GM21825 (cell line): Measurements from ENCODE around the gene C9orf40.

Experiments
- ATAC-seq: cut with Tn5 transposase; IDR thresholded peaks from one replicate; pipeline ENCODE4 v1.9.1; 2021; ENCODE audit warnings: mild to moderate bottlenecking, moderate library complexity; ENCODE audit not compliant: unreplicated experiment

C9orf40 gene

DNA sequence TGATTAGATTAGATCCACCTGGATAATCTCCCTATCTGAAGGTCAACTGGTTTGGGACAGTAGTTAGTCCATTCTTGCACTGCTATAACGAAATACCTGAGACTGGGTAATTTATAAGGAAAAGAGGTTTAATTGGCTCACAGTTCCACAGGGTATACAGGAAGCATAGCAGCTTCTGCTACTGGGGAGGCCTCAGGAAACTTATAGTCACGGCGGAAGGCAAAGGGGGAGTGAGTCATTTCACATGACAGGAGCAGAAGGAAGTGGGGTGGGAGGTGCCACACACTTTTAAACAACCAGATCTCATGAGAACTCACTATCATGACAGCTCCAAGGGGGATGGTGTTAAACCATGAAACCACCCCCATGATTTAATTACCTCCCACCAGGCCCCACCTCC is 9.9 kb downstream of the C9orf40 start:
- ATAC-seq, result no peak

DNA sequence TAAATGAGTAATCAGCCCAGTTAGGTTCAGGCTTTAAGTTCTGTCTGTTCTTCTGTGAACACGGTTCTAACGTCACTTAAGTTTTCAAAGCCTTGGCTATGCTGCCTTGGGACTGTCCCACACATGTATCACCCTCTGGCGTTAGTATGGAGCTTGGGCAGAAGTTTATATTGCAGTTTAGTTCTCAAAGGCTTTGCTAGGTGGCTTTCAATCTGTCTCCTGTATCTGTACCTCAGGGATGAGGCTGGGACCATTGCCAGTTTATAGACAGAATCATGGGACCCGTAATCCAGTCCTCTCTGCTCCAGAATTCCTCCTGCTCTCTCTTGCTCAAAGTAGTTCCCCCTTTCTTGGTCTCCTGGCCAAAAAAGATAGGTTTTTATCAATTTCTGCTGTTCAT is 12.1 kb downstream of the C9orf40 start:
- no peak for ATAC-seq

DNA sequence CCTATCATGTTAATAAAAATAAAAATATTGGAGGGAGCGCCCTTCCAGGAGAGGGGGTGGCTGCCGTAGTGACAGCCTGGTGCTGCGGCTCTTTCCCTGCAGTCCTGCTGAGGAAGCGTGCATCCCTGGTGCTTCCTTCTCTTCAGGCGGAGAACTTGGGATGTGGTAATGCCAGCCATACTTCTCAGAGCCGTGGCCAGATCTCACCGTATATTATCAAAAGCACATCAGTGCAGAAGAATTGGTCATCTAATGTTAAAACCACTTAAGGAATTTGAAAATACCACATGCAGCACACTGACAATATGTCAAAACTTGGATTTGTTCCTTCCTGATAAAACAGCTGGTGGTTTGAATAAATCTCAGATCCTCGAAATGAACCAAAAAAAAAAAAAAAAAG is 17.7 kb downstream of the C9orf40 start:
- ATAC-seq, result no peak

DNA sequence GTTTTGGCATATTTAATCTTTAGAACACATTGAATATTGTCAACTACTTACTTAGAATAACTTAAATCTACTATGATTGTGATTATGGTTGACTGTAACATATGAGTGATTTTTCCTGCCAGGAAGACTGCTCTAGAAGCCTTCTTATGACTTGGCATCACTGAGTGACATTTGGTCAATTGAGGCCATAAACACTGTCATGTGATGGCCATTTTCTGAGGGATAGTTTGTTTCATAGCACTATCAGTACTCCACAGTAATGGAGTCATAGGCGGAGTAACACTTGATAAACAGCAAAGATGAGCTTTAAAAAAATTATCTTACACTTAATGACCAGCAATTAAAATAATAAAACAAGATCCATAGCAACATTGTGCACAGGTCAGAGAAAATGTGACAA is 31.0 kb downstream of the C9orf40 start:
- ATAC-seq, result no peak

DNA sequence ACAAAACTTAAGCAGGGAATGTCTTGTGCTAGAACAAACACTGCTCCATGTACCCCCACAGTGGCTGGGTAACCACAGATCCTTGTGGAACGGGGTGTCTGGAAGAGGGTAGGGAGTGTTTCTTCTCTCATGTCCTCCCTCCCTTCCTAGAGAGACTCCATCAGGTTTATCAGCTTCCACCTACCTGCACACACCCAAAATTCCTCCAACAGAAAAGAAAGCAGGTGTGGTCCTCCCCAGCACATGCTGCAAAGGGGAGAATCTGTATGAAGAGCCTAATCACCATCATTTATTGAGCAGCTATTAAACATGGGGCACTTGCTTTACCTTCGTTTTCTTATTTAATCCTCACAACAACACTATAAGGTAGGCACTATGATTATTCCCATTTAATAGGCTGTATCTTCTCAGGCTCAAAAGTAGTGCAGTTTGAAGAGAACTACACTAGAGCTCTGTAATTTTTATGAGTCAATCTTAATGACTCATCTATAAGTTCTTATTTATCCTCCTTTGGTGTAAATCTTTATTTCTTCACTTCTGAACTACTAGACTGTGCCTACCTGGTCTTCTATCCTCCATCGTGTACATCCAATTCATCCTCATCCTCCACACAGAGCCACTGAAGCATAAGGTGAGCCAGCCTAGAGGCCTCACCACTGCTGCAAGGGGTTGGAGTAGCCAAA is 31.6 kb downstream of the C9orf40 start:
- ATAC-seq, result no peak

DNA sequence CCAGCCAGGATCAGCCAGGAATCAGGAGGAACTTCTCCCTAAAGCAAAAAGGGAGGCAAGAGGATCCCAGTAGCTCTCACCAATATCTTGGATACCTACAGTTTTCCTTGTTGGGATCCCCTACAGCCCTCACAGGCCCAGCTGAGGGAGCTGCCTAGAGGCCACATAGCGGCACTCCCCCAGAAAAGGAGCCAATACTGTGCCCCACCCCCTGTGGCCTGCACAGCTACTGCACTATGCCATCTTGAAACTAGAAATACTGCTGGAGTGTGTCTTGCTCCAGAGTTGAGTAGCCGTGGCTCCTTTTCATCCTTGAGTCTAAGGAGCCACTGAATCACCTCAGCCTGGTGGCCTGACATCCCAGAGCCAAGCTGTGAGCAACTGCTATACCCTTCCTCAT is 42.7 kb downstream of the C9orf40 start:
- ATAC-seq, result no peak

DNA sequence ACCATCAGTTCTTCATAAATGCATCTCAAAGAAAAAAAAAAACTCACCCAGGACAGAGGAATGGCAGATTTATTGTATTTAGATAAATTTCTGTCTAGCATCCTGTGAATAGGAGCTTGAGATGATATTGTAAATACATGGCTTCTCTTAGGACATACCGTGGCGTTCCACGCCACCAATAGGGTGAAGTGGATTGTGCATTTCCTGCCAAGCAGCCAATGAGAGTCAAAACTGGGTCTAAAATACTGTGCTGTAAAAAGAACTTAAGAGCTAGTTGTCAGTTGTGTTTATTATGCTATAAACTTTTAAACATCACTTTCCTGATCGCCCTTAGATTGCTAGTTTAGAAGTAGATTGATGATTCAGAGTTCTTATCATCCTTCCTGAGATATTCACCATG is 44.0 kb downstream of the C9orf40 start:
- ATAC-seq, result no peak

DNA sequence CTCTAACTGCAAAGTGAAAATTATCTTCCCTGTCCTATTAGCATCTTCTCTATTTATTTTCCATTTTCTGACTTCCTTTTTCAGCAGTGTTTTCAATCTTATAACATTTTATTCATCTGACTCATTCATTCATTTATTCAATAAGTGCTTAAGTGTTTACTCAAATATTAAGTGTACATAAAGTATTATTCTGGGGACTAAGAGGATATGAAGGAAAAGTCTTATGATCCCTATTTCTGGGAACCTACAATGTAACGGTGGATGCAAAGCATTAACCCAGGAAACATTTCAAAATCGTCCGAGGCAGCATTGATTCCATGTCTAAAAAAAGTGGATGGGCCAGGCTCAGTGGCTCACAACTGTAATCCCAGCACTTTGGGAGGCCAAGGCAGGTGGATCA is 45.6 kb downstream of the C9orf40 start:
- no peak for ATAC-seq

DNA sequence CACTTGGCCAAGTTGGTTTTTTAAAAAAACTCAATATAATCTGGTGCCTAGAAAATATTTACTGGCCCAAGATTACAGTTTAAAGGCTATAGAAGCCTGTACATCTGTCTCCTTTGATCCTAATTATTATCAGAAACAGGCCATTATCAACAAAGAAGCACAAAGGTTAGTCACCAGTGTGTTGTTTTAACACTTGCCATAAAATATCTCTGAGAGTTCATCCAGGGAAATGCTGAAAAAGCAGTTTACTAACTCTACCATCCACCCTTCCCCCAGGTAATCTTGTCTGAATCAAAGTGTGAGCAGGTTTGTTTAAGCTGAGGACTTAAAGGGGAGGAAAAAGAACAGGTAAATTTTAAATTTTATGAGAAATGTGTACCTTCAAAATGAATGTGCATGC is 51.7 kb downstream of the C9orf40 start:
- no peak for ATAC-seq
